GM18508 (cell line): Measurements from ENCODE around the gene SLC6A13.
"Not testable (repeated sequence)": the region's sequence is repeated elsewhere in the genome, so short reads cannot be mapped to it uniquely, and the experiment has no call there.

Experiments used
- ATAC-seq: cut with Tn5 transposase; IDR thresholded peaks from one replicate; pipeline ENCODE4 v1.9.1; 2021; ENCODE audit warnings: moderate number of reproducible peaks; ENCODE audit not compliant: insufficient read depth, unreplicated experiment

Gene SLC6A13

GRCh38 chr12:237026-237815 lies 25.4 kb downstream of the SLC6A13 start:
- ATAC-seq, result no peak

DNA sequence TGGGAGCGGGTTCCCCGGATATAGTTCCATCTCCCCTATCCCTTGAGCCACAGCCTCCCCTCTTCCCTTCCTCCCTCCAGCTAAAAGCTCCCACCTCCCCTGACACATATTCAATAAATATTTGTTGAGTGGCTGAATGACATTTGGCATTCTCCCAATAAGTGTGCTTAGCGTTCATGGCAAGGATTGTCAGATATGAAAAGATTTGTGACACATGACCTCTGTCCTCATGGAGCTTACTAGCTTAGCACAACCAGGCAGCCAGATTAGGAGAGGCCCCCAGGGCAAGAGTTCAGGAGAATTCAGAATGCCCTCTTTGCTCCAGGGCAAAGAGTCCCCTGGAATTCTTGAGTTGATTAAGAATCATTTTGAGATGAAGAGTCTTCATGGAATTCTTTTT lies 26.2 kb downstream of the SLC6A13 start:
- ATAC-seq, result no peak

- not testable (repeated sequence) for ATAC-seq
Measured at GRCh38 chr12:235967-236366, 26.7 kb downstream of the SLC6A13 start.

- no peak for ATAC-seq
Measured at GRCh38 chr12:234891-235415, 27.7 kb downstream of the SLC6A13 start.

- ATAC-seq, result no peak
Measured at GRCh38 chr12:234019-234418, 28.6 kb downstream of the SLC6A13 start.

DNA sequence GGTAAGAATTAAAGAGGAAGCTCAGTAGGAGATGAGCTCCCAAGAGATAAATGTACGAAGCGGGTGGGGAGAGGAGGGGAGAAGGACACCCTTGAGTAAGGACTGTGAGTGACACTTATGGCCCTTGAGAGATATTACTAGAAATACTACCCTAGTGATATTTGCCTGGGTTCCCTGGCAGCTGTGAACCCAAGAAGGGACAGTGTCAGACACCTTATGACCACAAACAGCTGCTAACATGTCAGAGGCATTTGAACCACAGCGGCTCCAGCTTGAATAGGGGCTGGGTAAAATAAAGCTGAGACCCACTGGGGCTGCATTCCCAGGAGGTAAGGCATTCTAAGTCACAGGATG lies 29.0 kb downstream of the SLC6A13 start:
- no peak for ATAC-seq

GRCh38 chr12:232731-233614 lies 29.7 kb downstream of the SLC6A13 start:
- ATAC-seq, result no peak

DNA sequence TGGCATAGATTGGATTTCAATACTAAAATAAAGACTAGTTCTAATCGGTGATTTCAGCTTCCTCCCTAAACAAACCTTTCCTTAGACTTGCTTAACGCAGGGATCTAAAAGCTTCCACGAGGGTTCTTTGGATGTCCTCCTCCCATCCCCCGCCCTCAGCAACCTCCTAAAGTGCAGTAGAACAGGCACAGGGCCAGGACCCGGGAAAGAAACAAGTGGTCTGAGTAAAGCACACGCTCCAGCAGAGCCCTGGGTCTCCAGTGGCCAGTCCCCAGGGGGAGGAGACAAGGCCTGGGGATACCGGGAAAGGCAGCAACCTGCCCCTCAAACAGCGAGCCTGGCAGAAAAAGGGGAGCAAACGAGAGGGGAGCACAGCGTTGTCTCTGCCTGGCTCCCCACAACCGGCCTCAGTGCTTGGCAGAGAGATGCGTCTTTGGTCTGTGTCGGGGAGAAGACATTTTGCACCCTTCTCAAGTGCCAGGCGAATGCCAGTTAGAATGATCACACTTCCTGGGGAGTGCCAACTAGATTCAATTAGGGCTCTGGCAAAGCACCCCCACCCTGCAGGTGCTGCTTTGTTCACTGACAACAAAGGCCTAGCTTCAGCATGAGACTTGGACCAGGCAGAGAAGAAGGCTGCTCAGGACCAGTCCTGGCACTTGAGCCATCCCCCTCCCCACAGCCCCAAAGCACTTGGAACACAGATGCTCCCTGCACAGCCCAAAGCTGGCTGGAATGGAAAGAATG lies 31.5 kb downstream of the SLC6A13 start:
- no peak for ATAC-seq

DNA sequence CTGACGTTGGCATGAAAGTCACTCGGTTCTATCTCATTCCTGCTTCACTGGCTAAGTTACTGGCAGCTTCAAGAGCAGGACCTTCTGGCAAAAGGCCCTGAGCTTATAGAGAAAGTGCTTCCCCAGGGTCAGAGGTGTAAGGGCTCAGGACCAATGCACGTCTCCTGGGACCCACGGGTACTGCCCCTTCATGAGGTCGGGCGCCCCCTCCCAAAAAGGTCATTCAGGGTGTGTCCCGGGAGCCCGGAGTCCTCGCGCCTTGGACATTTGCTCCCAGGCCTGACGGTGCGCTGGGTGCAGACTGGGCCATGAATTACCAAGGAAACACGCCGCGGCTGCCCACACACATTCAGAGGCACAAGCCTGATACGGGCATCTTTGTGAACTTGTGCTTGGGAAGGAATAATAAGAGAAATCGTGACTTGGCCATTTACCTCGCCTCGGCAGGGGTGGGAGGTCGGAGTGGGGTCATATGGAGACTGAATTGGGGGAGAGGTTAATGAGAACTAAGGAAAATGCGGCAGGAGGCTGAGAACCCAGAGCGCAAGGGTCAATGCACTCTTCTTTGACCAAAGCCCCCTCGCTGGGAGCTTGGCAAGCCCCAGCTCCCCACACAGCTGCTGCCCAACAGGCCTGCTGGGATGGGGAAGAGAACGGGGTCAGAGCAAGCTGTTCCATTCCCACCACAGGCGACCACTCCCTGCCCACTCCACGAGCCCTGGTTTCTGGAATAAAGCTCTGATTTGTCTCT lies 33.0 kb downstream of the SLC6A13 start:
- no peak for ATAC-seq

GRCh38 chr12:228846-229200 lies 33.8 kb downstream of the SLC6A13 start:
- ATAC-seq, result no peak

- ATAC-seq, result no peak
Measured at GRCh38 chr12:227923-228845, 34.5 kb downstream of the SLC6A13 start.

DNA sequence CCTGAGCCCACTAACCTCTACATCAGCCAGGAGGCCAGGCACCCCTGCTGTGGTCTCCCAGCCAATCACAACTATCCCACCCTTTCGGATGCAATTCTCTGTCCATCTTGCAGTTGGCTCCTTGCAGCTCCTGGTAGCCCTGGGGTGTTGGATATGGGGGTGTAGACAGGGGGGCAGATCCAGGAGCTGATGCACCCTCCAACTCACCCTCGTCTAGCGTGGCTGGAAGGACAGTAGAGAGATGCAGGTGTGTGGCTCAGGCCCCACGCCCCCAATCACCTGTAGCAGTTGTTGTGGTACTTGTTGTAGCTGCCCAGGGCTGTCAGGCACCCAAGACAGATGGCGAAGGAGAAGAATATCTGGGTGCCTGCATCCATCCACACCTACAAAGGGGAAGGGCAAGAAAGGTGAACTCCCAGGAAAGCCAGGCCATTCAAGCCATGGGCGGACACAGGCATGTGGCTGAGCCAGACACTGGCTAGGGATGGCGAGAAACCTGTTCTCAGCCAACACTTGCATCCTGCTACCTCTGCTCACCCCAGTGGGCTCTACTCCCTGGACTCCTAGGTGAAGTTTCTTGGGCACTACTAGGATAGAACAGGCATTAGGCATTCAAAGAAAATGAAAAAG lies 35.2 kb downstream of the SLC6A13 start:
- no peak for ATAC-seq

- no peak for ATAC-seq
Measured at GRCh38 chr12:226401-226800, 36.2 kb downstream of the SLC6A13 start.

GRCh38 chr12:225012-225411 lies 37.6 kb downstream of the SLC6A13 start:
- ATAC-seq, result no peak

- no peak for ATAC-seq
Measured at GRCh38 chr12:224330-224729, 38.3 kb downstream of the SLC6A13 start.

DNA sequence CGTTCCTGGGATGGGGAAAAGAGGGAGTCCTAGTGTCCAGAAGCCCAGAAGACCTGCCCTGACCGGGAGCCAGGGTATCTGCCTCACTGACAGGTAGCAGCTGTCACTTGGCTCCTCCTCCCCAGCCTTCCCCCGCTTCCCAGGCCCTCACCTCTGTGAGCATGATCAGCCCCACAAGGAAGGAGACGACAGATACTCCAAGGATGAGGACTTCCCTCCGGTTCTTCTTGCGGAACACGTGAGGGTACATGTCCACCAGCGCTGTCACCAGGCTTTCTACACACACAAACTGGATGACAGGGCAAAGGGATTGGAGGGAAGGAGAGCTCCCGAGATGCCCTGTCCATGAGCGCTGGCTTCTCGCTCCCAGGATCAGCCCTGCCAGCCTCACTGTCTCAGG lies 38.8 kb downstream of the SLC6A13 start:
- ATAC-seq, result no peak

DNA sequence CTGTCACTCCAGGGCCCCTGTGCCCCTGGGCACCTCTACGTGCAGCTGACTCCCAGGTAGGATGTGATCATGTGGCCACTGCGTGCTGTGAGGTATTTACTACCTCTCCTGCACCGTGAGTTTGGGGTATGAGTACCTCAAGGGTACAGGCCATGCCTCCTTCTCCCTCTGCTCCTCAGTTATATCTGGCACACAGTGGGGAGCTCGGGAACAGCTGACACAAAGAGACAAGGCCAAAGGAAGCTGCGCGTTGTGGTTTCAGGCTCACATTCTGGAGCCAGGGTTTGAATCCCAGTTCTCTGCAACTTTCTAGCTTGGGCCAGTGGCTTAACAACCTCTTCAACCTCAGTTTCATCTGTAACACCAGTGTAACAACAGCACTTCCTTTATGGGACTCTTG lies 40.9 kb downstream of the SLC6A13 start:
- no peak for ATAC-seq

GRCh38 chr12:220946-221550 lies 41.6 kb downstream of the SLC6A13 start:
- no peak for ATAC-seq
